Amygdala (tissue), 56 donors: ENCODE measurements around the gene PDZD4.
A peak's percentile ranks its signal among the peaks of the same experiment; 100 is the strongest.

ENCODE experiments used
- DNase-seq, 56 donors: peaks; one replicate each; lab custom pipeline; 2025; lab: John Stamatoyannopoulos, UW

Gene PDZD4

GRCh38 chrX:153816831-153817690, 13.3 kb downstream of the PDZD4 start:
- DNase-seq: no peak

- DNase-seq: no peak
Measured at GRCh38 chrX:153814591-153815315, 15.6 kb downstream of the PDZD4 start.

- no peak for DNase-seq
Measured at GRCh38 chrX:153813161-153813560, 17.2 kb downstream of the PDZD4 start.

- DNase-seq: no peak
Measured at GRCh38 chrX:153812220-153812619, 18.1 kb downstream of the PDZD4 start.

GRCh38 chrX:153807976-153808375, 22.4 kb downstream of the PDZD4 start:
- DNase-seq: no peak

GRCh38 chrX:153806999-153807575, 23.3 kb downstream of the PDZD4 start:
- no peak for DNase-seq

- DNase-seq: no peak
Measured at GRCh38 chrX:153805436-153805835, 24.9 kb downstream of the PDZD4 start.

GRCh38 chrX:153804621-153805020, 25.7 kb downstream of the PDZD4 start:
- no peak for DNase-seq

GRCh38 chrX:153804100-153804595, 26.2 kb downstream of the PDZD4 start:
- DNase-seq: no peak

- no peak for DNase-seq
Measured at GRCh38 chrX:153803211-153804099, 26.9 kb downstream of the PDZD4 start.

GRCh38 chrX:153802513-153803045, 27.8 kb downstream of the PDZD4 start:
- DNase-seq: no peak

GRCh38 chrX:153801669-153802068, 28.7 kb downstream of the PDZD4 start:
- no peak for DNase-seq

- no peak for DNase-seq
Measured at GRCh38 chrX:153800746-153801145, 29.6 kb downstream of the PDZD4 start.

- DNase-seq: peak in 11 of 56 donors; percentile 1 to 43 (median 20)
Measured at GRCh38 chrX:153800177-153800722, 30.1 kb downstream of the PDZD4 start.

- DNase-seq: no peak
Measured at GRCh38 chrX:153799326-153799725, 31.0 kb downstream of the PDZD4 start.

GRCh38 chrX:153797415-153798015, 32.8 kb downstream of the PDZD4 start:
- no peak for DNase-seq

- no peak for DNase-seq
Measured at GRCh38 chrX:153794897-153795816, 35.2 kb downstream of the PDZD4 start.
